KOPT-K1 (cell line): ENCODE measurements around the gene KLHL5.

Experiments used
- H3K27ac ChIP-seq: fragments of 200-600 bp; sonication (generic); 2 replicates; pipeline ENCODE4 v1.5.1; 2016; ENCODE audit warnings: antibody characterized with exemption, mild to moderate bottlenecking, low read depth, low read length; ENCODE audit not compliant: poor library complexity, severe bottlenecking
- H3K36me3 ChIP-seq: fragments of 200-600 bp; sonication (generic); 2 replicates; pipeline ENCODE4 v1.5.1; 2017; ENCODE audit warnings: antibody characterized with exemption, mild to moderate bottlenecking, low read length, moderate library complexity; ENCODE audit not compliant: insufficient read depth
- H3K9me3 ChIP-seq: fragments of 200-600 bp; sonication (generic); 2 replicates; pipeline ENCODE4 v1.5.1; 2017; ENCODE audit warnings: antibody characterized with exemption, low read length, mild to moderate bottlenecking; ENCODE audit not compliant: insufficient read depth, poor library complexity, severe bottlenecking

Gene KLHL5

DNA sequence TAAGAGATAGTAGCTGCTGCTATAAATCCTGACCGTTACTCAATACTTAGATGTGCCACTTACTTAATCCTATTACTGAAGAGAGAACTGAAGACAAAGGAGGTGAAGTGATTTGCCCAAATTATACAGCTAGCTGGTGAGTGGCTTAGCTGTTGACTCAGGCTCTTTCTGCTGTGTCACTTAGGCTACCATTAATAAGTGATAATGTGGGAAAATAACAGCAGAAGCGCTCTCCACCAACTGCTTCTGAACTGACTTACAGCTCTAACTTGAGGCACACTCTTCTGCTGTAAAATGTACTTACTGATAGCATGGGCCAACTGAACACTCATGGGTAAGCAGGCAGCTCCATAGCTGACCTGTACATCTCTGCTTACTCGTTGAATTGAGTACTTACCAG lies 7.5 kb upstream of the KLHL5 start:
- Histone ChIP-seq H3K27ac (no peak overlapping the region), H3K9me3 (no peaks in the 10 kb centered on the region), H3K36me3 (no peaks in the 10 kb centered on the region)

- H3K27ac ChIP-seq = no peak overlapping the region
- H3K36me3 ChIP-seq = no peaks in the 10 kb centered on the region
- H3K9me3 ChIP-seq = no peaks in the 10 kb centered on the region
These were observed 6.0 kb upstream of the KLHL5 start for GRCh38 chr4:39056023-39056422.

GRCh38 chr4:39061457-39061856 lies 575 bp upstream of the KLHL5 start:
- Histone ChIP-seq H3K9me3 (no peaks in the 10 kb centered on the region), H3K27ac (no peak overlapping the region), H3K36me3 (no peaks in the 10 kb centered on the region)

DNA sequence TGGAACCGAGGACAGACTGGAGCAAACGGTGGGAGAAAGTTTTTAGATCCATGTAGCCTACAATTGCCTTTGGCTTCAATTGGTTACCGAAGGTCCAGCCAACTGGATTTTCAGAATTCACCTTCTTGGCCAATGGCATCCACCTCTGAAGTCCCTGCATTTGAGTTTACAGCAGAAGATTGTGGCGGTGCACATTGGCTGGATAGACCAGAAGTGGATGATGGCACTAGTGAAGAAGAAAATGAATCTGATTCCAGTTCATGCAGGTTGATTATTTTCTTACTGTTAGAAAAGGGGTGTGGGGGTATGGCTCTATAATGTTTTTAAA lies 702 bp downstream of the KLHL5 start:
- H3K27ac ChIP-seq = no peak overlapping the region
- no peaks in the 10 kb centered on the region for H3K9me3 ChIP-seq
- no peaks in the 10 kb centered on the region for H3K36me3 ChIP-seq

GRCh38 chr4:39063430-39063829 lies 1.4 kb downstream of the KLHL5 start:
- Histone ChIP-seq H3K9me3 (no peaks in the 10 kb centered on the region), H3K27ac (no peak overlapping the region), H3K36me3 (no peaks in the 10 kb centered on the region)

GRCh38 chr4:39066371-39066770 lies 4.3 kb downstream of the KLHL5 start:
- Histone ChIP-seq H3K9me3 (no peaks in the 10 kb centered on the region), H3K27ac (no peak overlapping the region), H3K36me3 (no peaks in the 10 kb centered on the region)

GRCh38 chr4:39067031-39067430 lies 5.0 kb downstream of the KLHL5 start:
- H3K27ac ChIP-seq = no peak overlapping the region
- no peaks in the 10 kb centered on the region for H3K36me3 ChIP-seq
- no peaks in the 10 kb centered on the region for H3K9me3 ChIP-seq

- Histone ChIP-seq H3K27ac (no peak overlapping the region), H3K9me3 (no peaks in the 10 kb centered on the region), H3K36me3 (no peaks in the 10 kb centered on the region)
These were observed 5.4 kb downstream of the KLHL5 start for GRCh38 chr4:39067451-39067850.

- no peaks in the 10 kb centered on the region for H3K36me3 ChIP-seq
- H3K27ac ChIP-seq = no peak overlapping the region
- no peaks in the 10 kb centered on the region for H3K9me3 ChIP-seq
These were observed 6.9 kb downstream of the KLHL5 start for GRCh38 chr4:39068907-39069306.

- Histone ChIP-seq H3K27ac (no peak overlapping the region), H3K9me3 (no peaks in the 10 kb centered on the region), H3K36me3 (no peaks in the 10 kb centered on the region)
These were observed 16.8 kb downstream of the KLHL5 start for GRCh38 chr4:39078829-39079228.

GRCh38 chr4:39083164-39083563 lies 21.1 kb downstream of the KLHL5 start:
- H3K9me3 ChIP-seq = no peaks in the 10 kb centered on the region
- H3K36me3 ChIP-seq = no peaks in the 10 kb centered on the region
- H3K27ac ChIP-seq = no peak overlapping the region

GRCh38 chr4:39085891-39086290 lies 23.9 kb downstream of the KLHL5 start:
- H3K27ac ChIP-seq = no peak overlapping the region
- H3K36me3 ChIP-seq = no peaks in the 10 kb centered on the region
- no peaks in the 10 kb centered on the region for H3K9me3 ChIP-seq

DNA sequence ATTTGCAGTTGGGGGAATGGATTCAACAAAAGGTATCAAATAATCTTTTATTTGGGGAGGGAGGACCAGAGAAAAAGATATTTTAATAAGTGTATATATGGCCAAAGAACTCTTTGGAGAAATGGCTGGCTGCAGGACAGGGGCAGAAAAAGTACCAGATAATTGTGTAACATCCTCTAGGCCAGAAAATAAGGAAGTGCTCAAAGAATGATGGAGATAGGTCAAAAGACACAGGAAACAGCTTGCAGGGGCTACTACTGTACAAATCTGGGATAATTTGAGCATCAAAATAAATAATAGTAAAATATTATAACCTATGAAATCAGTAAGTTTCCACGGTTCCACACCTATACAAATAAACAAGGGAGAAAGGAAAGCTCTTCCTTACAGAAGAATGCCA lies 34.8 kb downstream of the KLHL5 start:
- no peaks in the 10 kb centered on the region for H3K9me3 ChIP-seq
- no peaks in the 10 kb centered on the region for H3K36me3 ChIP-seq
- no peak overlapping the region for H3K27ac ChIP-seq

GRCh38 chr4:39097290-39097689 lies 35.3 kb downstream of the KLHL5 start:
- H3K9me3 ChIP-seq = no peaks in the 10 kb centered on the region
- no peak overlapping the region for H3K27ac ChIP-seq
- H3K36me3 ChIP-seq = no peaks in the 10 kb centered on the region

GRCh38 chr4:39102297-39102696 lies 40.3 kb downstream of the KLHL5 start:
- Histone ChIP-seq H3K36me3 (peaks cover 5% of the 10 kb centered on the region; the same call in 1 of the 2 replicates), H3K9me3 (no peaks in the 10 kb centered on the region), H3K27ac (no peak overlapping the region)

- Histone ChIP-seq H3K9me3 (no peaks in the 10 kb centered on the region), H3K36me3 (peaks cover 5% of the 10 kb centered on the region; the same call in 1 of the 2 replicates), H3K27ac (no peak overlapping the region)
These were observed 41.3 kb downstream of the KLHL5 start for GRCh38 chr4:39103291-39103690.

GRCh38 chr4:39104255-39104654 lies 42.2 kb downstream of the KLHL5 start:
- H3K9me3 ChIP-seq = no peaks in the 10 kb centered on the region
- H3K27ac ChIP-seq = no peak overlapping the region
- H3K36me3 ChIP-seq = peaks cover 5% of the 10 kb centered on the region; the same call in 1 of the 2 replicates
